Fibroblast of lung (primary cell): ENCODE data around the gene PRKCD.

Source experiments
- CTCF ChIP-seq, 2 donors: IDR thresholded peaks in 1 of 2; conservative IDR thresholded peaks in 1 of 2; 1 replicate in 1 of 2; 2 replicates in 1 of 2; pipeline ENCODE4 v1.5.1; 2011 to 2012; ENCODE audit warnings: low read length in 2 of 2, control low read depth in 1 of 2, inconsistent platforms in 1 of 2, low read depth in 1 of 2, mild to moderate bottlenecking in 1 of 2
- EZH2 ChIP-seq: IDR thresholded peaks from 2 replicates; pipeline ENCODE4 v1.5.1; 2012; ENCODE audit warnings: low read length, control low read depth, mild to moderate bottlenecking; ENCODE audit errors: missing control alignments

DNA sequence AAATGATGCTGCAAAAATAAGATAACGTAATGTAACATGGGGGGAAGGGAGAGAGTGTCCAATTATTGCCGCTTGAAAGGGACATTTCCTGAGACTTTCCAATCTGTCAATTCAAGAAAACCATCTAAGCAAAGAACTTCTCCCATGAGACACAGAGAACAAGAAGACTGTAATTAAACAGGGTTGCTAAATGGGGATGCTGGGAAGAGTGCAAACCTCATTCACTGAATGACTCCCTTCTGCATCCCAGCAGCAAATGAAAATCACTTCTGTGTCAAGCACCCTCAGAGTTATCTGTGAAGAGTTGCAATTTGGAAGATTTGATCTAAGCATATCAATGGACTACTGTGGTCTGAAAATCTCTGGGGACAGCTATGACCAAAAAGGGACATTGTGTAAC is 34.4 kb upstream of the PRKCD start:
- no peak for TF ChIP-seq CTCF (conservative IDR thresholded peaks at IDR 0.05 in 1 of 2, IDR thresholded peaks at IDR 0.05 in 1 of 2; ENCODE audit: low read depth in 1 of 2, low read length in 2 of 2)
- TF ChIP-seq EZH2: no peak
